NT2/D1 (cell line): Measurements from ENCODE around the gene GSE1.

Experiments
- DNase-seq: peaks from one replicate; pipeline ENCODE4 v3.0.0-alpha.2; 2011; ENCODE audit warnings: low read depth, low spot score
- H3K27me3 ChIP-seq: 2 replicates; pipeline ENCODE4 v1.6.0; 2011; ENCODE audit warnings: mild to moderate bottlenecking; ENCODE audit not compliant: insufficient read length, insufficient read depth
- H3K36me3 ChIP-seq: 2 replicates; pipeline ENCODE4 v1.6.1; 2011; ENCODE audit warnings: mild to moderate bottlenecking, low read length, mixed read lengths; ENCODE audit not compliant: insufficient read depth, insufficient read length
- H3K4me1 ChIP-seq: 2 replicates; pipeline ENCODE4 v1.5.1; 2011; ENCODE audit not compliant: insufficient read depth, insufficient read length
- H3K4me3 ChIP-seq: 2 replicates; pipeline ENCODE4 v1.5.1; 2011; ENCODE audit warnings: low read depth; ENCODE audit not compliant: insufficient read length
- H3K9ac ChIP-seq: 2 replicates; pipeline ENCODE4 v1.6.0; 2011; ENCODE audit warnings: low read depth; ENCODE audit not compliant: insufficient read length
- H3K9me3 ChIP-seq: 2 replicates; pipeline ENCODE4 v1.5.1; 2011; ENCODE audit warnings: mild to moderate bottlenecking, low read length; ENCODE audit not compliant: insufficient read depth
- SUZ12 ChIP-seq: IDR thresholded peaks from 2 replicates; pipeline ENCODE4 v1.6.1; 2011; ENCODE audit not compliant: insufficient read length, insufficient read depth; ENCODE audit errors: extremely low read depth
- YY1 ChIP-seq: IDR thresholded peaks from 2 replicates; pipeline ENCODE4 v1.6.1; 2011; ENCODE audit not compliant: insufficient read length, insufficient read depth
- ZNF274 ChIP-seq: IDR thresholded peaks from 2 replicates; pipeline ENCODE4 v1.6.1; 2011; ENCODE audit warnings: mild to moderate bottlenecking, low read depth, low read length

GSE1 gene

DNA sequence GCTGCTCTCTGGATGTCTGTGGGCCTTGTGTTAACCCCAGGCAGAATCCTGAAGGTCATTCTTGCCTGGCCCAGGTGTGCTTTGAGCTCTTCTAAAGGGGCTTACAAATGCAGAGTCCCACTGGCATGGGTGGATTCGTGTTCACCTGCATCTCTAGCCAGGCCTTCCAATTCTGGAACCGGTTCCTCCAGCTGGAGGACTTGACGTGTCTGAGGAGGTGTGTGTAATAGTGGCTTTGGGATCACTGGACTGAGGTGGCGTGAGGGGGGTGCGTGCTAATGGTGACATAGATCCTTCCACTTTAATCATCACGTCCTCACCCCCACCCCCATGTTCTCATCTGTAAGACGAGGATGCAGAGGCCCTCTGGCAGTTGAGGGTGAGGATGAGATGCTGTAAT is 4.8 kb downstream of the GSE1 start:
- no peaks in the 10 kb centered on the region for H3K27me3 ChIP-seq
- H3K9me3 ChIP-seq, result no peaks in the 10 kb centered on the region
- H3K4me1 ChIP-seq, result peaks cover 36% of the 10 kb centered on the region
- DNase-seq, result no peak
- H3K36me3 ChIP-seq, result peaks cover 27% of the 10 kb centered on the region
- TF ChIP-seq ZNF274, result no peak
- TF ChIP-seq YY1, result no peak
- no peak for TF ChIP-seq SUZ12
- H3K4me3 ChIP-seq, result no peak overlapping the region
- no peak overlapping the region for H3K9ac ChIP-seq

DNA sequence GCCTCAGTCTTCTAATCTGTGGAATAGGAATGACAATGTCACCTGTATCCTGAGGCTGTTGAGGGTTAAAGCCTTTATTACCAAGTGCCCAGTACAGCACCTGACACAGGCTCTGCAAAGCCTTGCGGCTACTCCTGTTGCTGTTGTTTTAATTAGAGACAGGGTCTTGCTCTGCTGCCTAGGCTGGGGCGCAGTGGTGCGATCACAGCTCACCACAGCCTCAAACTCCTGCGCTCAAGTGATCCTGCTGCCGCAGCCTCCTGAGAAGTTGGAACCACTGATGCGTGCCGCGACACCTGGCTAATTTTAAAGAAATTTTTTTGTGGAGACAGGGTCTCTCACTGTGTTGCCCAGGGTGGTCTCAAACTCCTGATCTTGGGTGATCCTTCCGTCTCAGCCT is 5.4 kb downstream of the GSE1 start:
- Histone ChIP-seq H3K4me1 (peaks cover 38% of the 10 kb centered on the region), H3K9ac (peak overlapping the region; percentile 39), H3K36me3 (peaks cover 27% of the 10 kb centered on the region), H3K27me3 (no peaks in the 10 kb centered on the region), H3K4me3 (no peak overlapping the region), H3K9me3 (no peaks in the 10 kb centered on the region)
- no peak for DNase-seq
- no peak for TF ChIP-seq YY1
- TF ChIP-seq SUZ12, result no peak
- TF ChIP-seq ZNF274, result no peak

DNA sequence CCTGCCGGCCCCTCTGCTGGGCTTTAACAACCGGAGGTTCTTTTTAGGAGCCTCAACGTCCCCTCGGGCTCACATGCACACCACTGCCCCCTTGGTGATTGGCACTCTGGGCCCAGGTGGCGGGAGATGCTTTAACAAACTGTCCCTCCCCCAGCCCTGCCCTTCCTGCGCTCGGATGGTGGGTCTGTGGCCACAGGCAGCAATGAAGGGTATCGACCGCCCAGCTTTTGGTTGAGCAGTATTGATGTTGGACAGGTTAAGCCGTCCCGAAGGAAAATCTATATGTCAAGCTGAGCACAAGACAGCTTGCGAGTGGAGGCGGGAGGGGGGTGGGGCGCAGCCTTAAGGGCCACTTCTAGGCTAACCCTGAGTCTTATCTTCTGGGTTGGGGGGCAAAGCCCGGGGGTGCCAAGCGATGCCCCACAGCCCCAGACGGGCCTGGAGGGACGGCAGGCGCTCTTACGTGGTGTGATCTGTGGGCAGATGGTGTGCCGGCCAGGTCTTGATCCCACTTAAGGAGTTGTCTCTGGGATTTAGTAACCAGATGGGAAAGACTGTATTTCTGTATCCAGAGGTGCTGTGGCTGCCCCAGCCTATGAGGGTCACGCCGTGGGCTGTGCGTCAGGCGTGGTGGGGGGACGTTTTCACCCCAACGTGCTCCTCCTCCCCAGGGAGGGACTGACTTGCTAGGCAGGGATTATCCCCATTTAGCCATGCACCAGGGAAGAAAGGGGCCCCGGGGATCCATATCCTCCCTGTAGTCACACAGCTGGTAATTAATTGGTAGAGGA is 6.2 kb downstream of the GSE1 start:
- no peak for DNase-seq
- peaks cover 40% of the 10 kb centered on the region for H3K4me1 ChIP-seq
- H3K9me3 ChIP-seq, result no peaks in the 10 kb centered on the region
- H3K9ac ChIP-seq, result peak overlapping the region; percentile 17
- no peak overlapping the region for H3K4me3 ChIP-seq
- peaks cover 27% of the 10 kb centered on the region for H3K36me3 ChIP-seq
- no peaks in the 10 kb centered on the region for H3K27me3 ChIP-seq
- TF ChIP-seq YY1 (no peak), ZNF274 (no peak), SUZ12 (no peak)

DNA sequence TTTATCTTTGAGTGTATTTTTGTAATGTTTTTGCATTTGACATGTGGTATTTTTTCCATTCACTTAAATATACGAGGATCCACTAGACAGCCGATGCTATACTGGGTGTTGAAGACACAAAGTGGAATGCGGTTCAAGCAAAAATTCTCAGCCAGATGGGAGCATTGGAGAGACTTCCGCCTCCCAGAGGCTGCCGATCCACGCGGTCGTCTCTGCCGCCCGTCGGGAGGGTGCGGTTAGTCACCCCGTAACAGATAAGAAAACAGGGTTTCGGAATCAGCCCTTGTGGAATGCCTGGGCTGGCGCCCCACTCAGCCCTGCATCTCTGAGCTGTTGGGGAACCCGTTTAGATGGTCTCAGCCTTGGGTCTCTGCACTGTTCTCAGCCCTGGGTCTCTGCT is 7.3 kb downstream of the GSE1 start:
- H3K36me3 ChIP-seq, result peaks cover 30% of the 10 kb centered on the region
- H3K27me3 ChIP-seq, result no peaks in the 10 kb centered on the region
- H3K9me3 ChIP-seq, result no peaks in the 10 kb centered on the region
- DNase-seq, result no peak
- TF ChIP-seq SUZ12 (no peak), YY1 (no peak)
- H3K9ac ChIP-seq, result no peak overlapping the region
- peaks cover 42% of the 10 kb centered on the region for H3K4me1 ChIP-seq
- H3K4me3 ChIP-seq, result no peak overlapping the region

DNA sequence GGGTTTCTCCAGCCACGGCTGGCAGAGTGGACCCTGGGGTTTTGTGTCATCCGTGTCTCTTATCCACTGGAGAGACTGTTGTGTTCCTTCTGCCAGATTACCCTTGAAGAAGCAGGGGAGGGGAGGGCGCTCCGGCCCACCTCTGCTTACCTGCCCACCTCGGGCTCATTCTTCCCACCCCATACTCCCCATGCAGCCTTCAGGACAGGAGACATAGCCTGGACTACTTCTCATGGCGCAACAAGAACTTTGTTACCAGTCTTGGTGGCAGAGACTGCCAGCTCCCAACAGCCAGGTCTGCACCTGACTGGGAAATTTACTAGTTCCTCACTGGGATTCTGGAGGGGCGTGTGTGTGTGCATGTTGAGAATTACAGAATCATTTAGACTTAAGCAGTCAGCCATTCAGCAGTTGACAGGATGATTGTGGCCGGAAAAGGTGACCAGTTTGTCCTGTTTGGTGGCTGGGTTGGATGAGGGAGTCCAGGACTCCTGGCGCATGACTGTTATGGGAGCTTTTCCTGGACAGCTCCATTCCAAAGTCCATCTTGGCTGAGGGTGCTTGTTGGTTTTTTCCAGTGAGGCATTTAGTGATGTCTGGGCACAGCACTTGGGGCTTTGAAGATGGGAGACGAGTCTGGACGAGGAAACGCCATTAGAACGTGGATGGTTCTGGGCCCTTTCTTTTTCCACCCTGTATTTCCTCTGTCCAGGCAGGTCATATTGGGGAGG is 8.7 kb downstream of the GSE1 start:
- H3K4me3 ChIP-seq, result no peak overlapping the region
- H3K9me3 ChIP-seq, result no peaks in the 10 kb centered on the region
- peaks cover 33% of the 10 kb centered on the region for H3K4me1 ChIP-seq
- H3K9ac ChIP-seq, result no peak overlapping the region
- H3K27me3 ChIP-seq, result no peaks in the 10 kb centered on the region
- H3K36me3 ChIP-seq, result peaks cover 28% of the 10 kb centered on the region
- no peak for TF ChIP-seq YY1
- no peak for TF ChIP-seq SUZ12
- no peak for TF ChIP-seq ZNF274
- DNase-seq, result no peak

DNA sequence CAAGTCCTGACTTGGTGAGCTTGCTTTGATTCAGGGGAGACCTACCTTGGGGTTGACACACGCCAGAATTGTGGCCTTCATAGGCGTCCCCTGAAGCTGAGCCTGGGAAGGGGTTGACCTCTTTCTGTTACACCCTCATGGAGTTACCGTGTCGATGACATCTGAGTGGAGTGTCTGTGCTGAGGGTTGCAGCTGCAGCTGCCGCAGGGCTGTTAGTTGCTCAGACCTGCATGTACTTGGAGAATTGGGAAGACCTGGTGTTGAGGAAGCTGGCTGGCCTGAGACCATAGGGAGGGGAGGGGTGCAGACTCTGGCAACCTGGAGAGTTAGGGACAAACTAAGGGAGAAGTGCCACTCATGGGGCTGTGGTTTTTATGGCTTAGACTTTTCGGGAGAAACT is 9.6 kb downstream of the GSE1 start:
- H3K9ac ChIP-seq, result no peak overlapping the region
- no peaks in the 10 kb centered on the region for H3K27me3 ChIP-seq
- TF ChIP-seq ZNF274, result no peak
- no peak for TF ChIP-seq YY1
- no peak for TF ChIP-seq SUZ12
- no peak overlapping the region for H3K4me3 ChIP-seq
- H3K36me3 ChIP-seq, result peaks cover 26% of the 10 kb centered on the region
- H3K4me1 ChIP-seq, result peaks cover 33% of the 10 kb centered on the region
- no peaks in the 10 kb centered on the region for H3K9me3 ChIP-seq
- DNase-seq, result no peak

DNA sequence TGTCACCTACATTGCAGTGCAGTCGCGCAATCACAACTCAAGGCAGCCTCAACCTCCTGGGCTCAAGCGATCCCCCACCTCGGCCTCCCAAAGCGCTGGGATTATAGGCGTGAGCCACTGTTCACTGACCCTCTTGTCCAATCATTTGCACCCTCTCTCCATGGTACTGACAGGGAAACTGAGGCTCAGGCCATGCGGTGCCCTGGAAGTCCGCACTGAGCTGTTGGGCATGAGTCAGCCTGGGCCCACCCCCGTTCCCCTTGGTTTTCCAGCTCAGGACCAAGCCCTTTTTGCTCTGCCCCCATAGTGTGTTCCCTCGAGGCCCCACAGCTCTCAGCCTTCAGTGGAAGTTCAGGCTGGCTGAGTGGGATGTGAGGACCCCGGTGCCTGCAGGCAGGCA is 10.1 kb downstream of the GSE1 start:
- no peak for TF ChIP-seq YY1
- TF ChIP-seq SUZ12, result no peak
- TF ChIP-seq ZNF274, result no peak
- Histone ChIP-seq H3K9ac (no peak overlapping the region), H3K4me1 (peaks cover 30% of the 10 kb centered on the region)

More for the DNA sequence above, 10.1 kb downstream of the GSE1 start:
- Histone ChIP-seq H3K9me3 (no peaks in the 10 kb centered on the region), H3K4me3 (no peak overlapping the region), H3K36me3 (peaks cover 21% of the 10 kb centered on the region), H3K27me3 (no peaks in the 10 kb centered on the region)
- DNase-seq, result no peak
